HepG2 (cell line): ENCODE measurements around the gene EFCAB8. TPM values are rescaled to one million over a fixed set of nuclear protein-coding genes. Genes with fewer than 3 reads are reported as not detected.

ENCODE experiments used
- ARID2 ChIP-seq: sonication (generic); formaldehyde crosslinking; IDR thresholded peaks from 2 replicates; pipeline ENCODE4 v1.8.1; 2022; ENCODE audit warnings: mild to moderate bottlenecking, missing genetic modification reagents, borderline replicate concordance
- MTA3 ChIP-seq: sonication (generic); formaldehyde crosslinking; IDR thresholded peaks from 2 replicates; pipeline ENCODE4 v1.4.0; 2020; ENCODE audit warnings: missing genetic modification reagents
- NFYC ChIP-seq: IDR thresholded peaks from 2 replicates; pipeline ENCODE4 v1.6.1; 2016; ENCODE audit warnings: missing genetic modification reagents, missing compliant biosample characterization
- SIX4 ChIP-seq: sonication (generic); formaldehyde crosslinking; IDR thresholded peaks from 2 replicates; pipeline ENCODE4 v1.4.0; 2020; ENCODE audit warnings: missing genetic modification reagents
- SNAPC4 ChIP-seq: sonication (generic); formaldehyde crosslinking; IDR thresholded peaks from 2 replicates; pipeline ENCODE4 v1.4.0; 2020; ENCODE audit warnings: mild to moderate bottlenecking, missing genetic modification reagents
- ZBTB39 ChIP-seq: sonication (generic); formaldehyde crosslinking; IDR thresholded peaks from 2 replicates; pipeline ENCODE4 v1.5.0; 2020; ENCODE audit warnings: missing genetic modification reagents
- ZBTB42 ChIP-seq: sonication (generic); formaldehyde crosslinking; IDR thresholded peaks from 2 replicates; pipeline ENCODE4 v1.5.0; 2020; ENCODE audit warnings: mild to moderate bottlenecking, missing genetic modification reagents
- ZNF143 ChIP-seq: sonication (generic); formaldehyde crosslinking; IDR thresholded peaks from 2 replicates; pipeline ENCODE4 v1.4.0; 2020; ENCODE audit warnings: missing genetic modification reagents
- ZNF280B ChIP-seq: sonication (generic); formaldehyde crosslinking; IDR thresholded peaks from 2 replicates; pipeline ENCODE4 v1.5.0; 2020; ENCODE audit warnings: missing genetic modification reagents, mild to moderate bottlenecking, borderline replicate concordance
- ZNF609 ChIP-seq: sonication (generic); formaldehyde crosslinking; IDR thresholded peaks from 2 replicates; pipeline ENCODE4 v1.4.0; 2020; ENCODE audit warnings: mild to moderate bottlenecking, missing genetic modification reagents, borderline replicate concordance
- polyA plus RNA-seq, 8 experiments: library from polyadenylated mRNA; depleted of rRNA in 3 of 8; stranded (reverse) in 7 of 8; unstranded in 1 of 8; fragments of >200 nt; fragmentation: Illumina TruSeq in 4 of 8; extraction: Trizol in 4 of 8; gene quantifications; 2 replicates each; pipeline versions ENCODE4 v1.2.1 to v1.2.3, GENCODE V29; 2011 to 2016; ENCODE audit warnings: low read depth in 4 of 8, missing spikeins in 1 of 8, mixed read lengths in 1 of 8; ENCODE audit not compliant: insufficient read depth in 1 of 8
- total RNA-seq, 5 experiments: library from RNA; depleted of rRNA; stranded (reverse); fragments of >200 nt; fragmentation: Illumina TruSeq; extraction: Trizol; gene quantifications; 2 replicates each; pipeline ENCODE4 v1.2.3, GENCODE V29; 2016; ENCODE audit warnings: low read depth in 1 of 5

The EFCAB8 gene
- total and polyA plus RNA-seq, 2 of the 13 experiments (the other 11 are each of a cell fraction or from before 2014, with no cell fraction given): 0.15 to 0.22 TPM

- TF ChIP-seq ZNF609 (CRISPR knock-in tag) (no peak), MTA3 (no peak), ZBTB42 (CRISPR knock-in tag) (no peak), SIX4 (no peak), NFYC (no peak), ZBTB39 (CRISPR knock-in tag) (no peak), ZNF143 (CRISPR knock-in tag) (no peak), SNAPC4 (CRISPR knock-in tag) (no peak), ARID2 (CRISPR knock-in tag) (no peak), ZNF280B (CRISPR knock-in tag) (no peak)
- TF ChIP-seq, all 625 proteins: peak for 0
Measured at GRCh38 chr20:32909451-32909850, 50.7 kb downstream of the EFCAB8 start (continued).
